ENCODE results near the gene SMIM21.

- TF ChIP-seq, protein P1, sequence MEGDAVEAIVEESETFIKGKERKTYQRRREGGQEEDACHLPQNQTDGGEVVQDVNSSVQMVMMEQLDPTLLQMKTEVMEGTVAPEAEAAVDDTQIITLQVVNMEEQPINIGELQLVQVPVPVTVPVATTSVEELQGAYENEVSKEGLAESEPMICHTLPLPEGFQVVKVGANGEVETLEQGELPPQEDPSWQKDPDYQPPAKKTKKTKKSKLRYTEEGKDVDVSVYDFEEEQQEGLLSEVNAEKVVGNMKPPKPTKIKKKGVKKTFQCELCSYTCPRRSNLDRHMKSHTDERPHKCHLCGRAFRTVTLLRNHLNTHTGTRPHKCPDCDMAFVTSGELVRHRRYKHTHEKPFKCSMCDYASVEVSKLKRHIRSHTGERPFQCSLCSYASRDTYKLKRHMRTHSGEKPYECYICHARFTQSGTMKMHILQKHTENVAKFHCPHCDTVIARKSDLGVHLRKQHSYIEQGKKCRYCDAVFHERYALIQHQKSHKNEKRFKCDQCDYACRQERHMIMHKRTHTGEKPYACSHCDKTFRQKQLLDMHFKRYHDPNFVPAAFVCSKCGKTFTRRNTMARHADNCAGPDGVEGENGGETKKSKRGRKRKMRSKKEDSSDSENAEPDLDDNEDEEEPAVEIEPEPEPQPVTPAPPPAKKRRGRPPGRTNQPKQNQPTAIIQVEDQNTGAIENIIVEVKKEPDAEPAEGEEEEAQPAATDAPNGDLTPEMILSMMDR (IDR thresholded peaks at IDR 0.05) = no peak
- TF ChIP-seq POLR2A (IDR thresholded peaks at IDR 0.05) = no peak
- no peak for TF ChIP-seq EP300 (IDR thresholded peaks at IDR 0.05)
Observed at GRCh38 chr18:75393721-75394120, 33.8 kb downstream of the SMIM21 start.
